Skeletal muscle satellite cell (primary cell): Measurements from ENCODE around the gene ACBD3.
A peak's percentile ranks its signal among the peaks of the same experiment; 100 is the strongest.

Experiments
- H3K27me3 ChIP-seq: 2 replicates; pipeline ENCODE4 v1.7.0; 2013; ENCODE audit warnings: low read length; ENCODE audit not compliant: control insufficient read depth, insufficient read depth
- H3K36me3 ChIP-seq: 2 replicates; pipeline ENCODE4 v1.7.0; 2013; ENCODE audit warnings: mild to moderate bottlenecking, control low read depth, low read length; ENCODE audit not compliant: insufficient read depth
- H3K4me1 ChIP-seq: 2 replicates; pipeline ENCODE4 v1.7.0; 2013; ENCODE audit warnings: low read length; ENCODE audit not compliant: control insufficient read depth, insufficient read depth
- H3K4me2 ChIP-seq: 2 replicates; pipeline ENCODE4 v1.7.0; 2013; ENCODE audit warnings: mild to moderate bottlenecking, low read length
- H3K4me3 ChIP-seq: 2 replicates; pipeline ENCODE4 v1.7.0; 2013; ENCODE audit warnings: low read length
- H3K9ac ChIP-seq: 2 replicates; pipeline ENCODE4 v1.7.0; 2013; ENCODE audit warnings: mild to moderate bottlenecking, low read depth, low read length, moderate library complexity
- H3K9me3 ChIP-seq: replicated peaks from 2 replicates; pipeline ENCODE4 v1.7.0; 2013; ENCODE audit warnings: mild to moderate bottlenecking, control low read depth, low read length

Gene ACBD3

GRCh38 chr1:226119169-226119568, 67.4 kb downstream of the ACBD3 start:
- Histone ChIP-seq H3K4me2 (no peak overlapping the region), H3K4me3 (no peak overlapping the region), H3K4me1 (peaks cover 6% of the 10 kb centered on the region), H3K36me3 (no peaks in the 10 kb centered on the region), H3K27me3 (no peaks in the 10 kb centered on the region), H3K9ac (no peak overlapping the region), H3K9me3 (no peaks in the 10 kb centered on the region)

- Histone ChIP-seq H3K27me3 (no peaks in the 10 kb centered on the region), H3K36me3 (no peaks in the 10 kb centered on the region), H3K4me1 (peaks cover 6% of the 10 kb centered on the region), H3K4me2 (no peak overlapping the region), H3K9ac (no peak overlapping the region), H3K4me3 (no peak overlapping the region), H3K9me3 (no peaks in the 10 kb centered on the region)
Measured at GRCh38 chr1:226118357-226118756, 68.2 kb downstream of the ACBD3 start.

- no peaks in the 10 kb centered on the region for H3K27me3 ChIP-seq
- no peak overlapping the region for H3K4me2 ChIP-seq
- no peaks in the 10 kb centered on the region for H3K9me3 ChIP-seq
- H3K9ac ChIP-seq = no peak overlapping the region
- no peak overlapping the region for H3K4me3 ChIP-seq
- H3K36me3 ChIP-seq = no peaks in the 10 kb centered on the region
- H3K4me1 ChIP-seq = peaks cover 1% of the 10 kb centered on the region
Measured at GRCh38 chr1:226117330-226117729, 69.2 kb downstream of the ACBD3 start.

- Histone ChIP-seq H3K4me3 (no peak overlapping the region), H3K9ac (no peak overlapping the region), H3K9me3 (no peaks in the 10 kb centered on the region), H3K36me3 (no peaks in the 10 kb centered on the region), H3K4me1 (no peaks in the 10 kb centered on the region), H3K27me3 (no peaks in the 10 kb centered on the region), H3K4me2 (no peak overlapping the region)
Measured at GRCh38 chr1:226116673-226117072, 69.9 kb downstream of the ACBD3 start.

GRCh38 chr1:226112626-226113025, 73.9 kb downstream of the ACBD3 start:
- no peaks in the 10 kb centered on the region for H3K27me3 ChIP-seq
- H3K36me3 ChIP-seq = no peaks in the 10 kb centered on the region
- no peaks in the 10 kb centered on the region for H3K9me3 ChIP-seq
- H3K4me2 ChIP-seq = no peak overlapping the region
- no peak overlapping the region for H3K9ac ChIP-seq
- no peak overlapping the region for H3K4me3 ChIP-seq
- peaks cover 19% of the 10 kb centered on the region for H3K4me1 ChIP-seq

- H3K4me1 ChIP-seq = peaks cover 19% of the 10 kb centered on the region
- no peak overlapping the region for H3K4me3 ChIP-seq
- H3K9ac ChIP-seq = no peak overlapping the region
- H3K4me2 ChIP-seq = no peak overlapping the region
- H3K27me3 ChIP-seq = no peaks in the 10 kb centered on the region
- no peaks in the 10 kb centered on the region for H3K36me3 ChIP-seq
- no peaks in the 10 kb centered on the region for H3K9me3 ChIP-seq
Measured at GRCh38 chr1:226111883-226112261, 74.7 kb downstream of the ACBD3 start.

GRCh38 chr1:226111098-226111882, 75.3 kb downstream of the ACBD3 start:
- Histone ChIP-seq H3K27me3 (no peaks in the 10 kb centered on the region), H3K9me3 (no peaks in the 10 kb centered on the region), H3K36me3 (no peaks in the 10 kb centered on the region), H3K4me2 (peak overlapping the region; percentile 95), H3K4me1 (peaks cover 19% of the 10 kb centered on the region), H3K9ac (peak overlapping the region; percentile 88), H3K4me3 (peak overlapping the region; percentile 72)

GRCh38 chr1:226110249-226111097, 76.1 kb downstream of the ACBD3 start:
- Histone ChIP-seq H3K4me1 (peaks cover 19% of the 10 kb centered on the region), H3K4me2 (peak overlapping the region; percentile 95), H3K4me3 (peak overlapping the region; percentile 72), H3K9me3 (no peaks in the 10 kb centered on the region), H3K36me3 (no peaks in the 10 kb centered on the region), H3K9ac (peak overlapping the region; percentile 88), H3K27me3 (no peaks in the 10 kb centered on the region)

- H3K4me1 ChIP-seq = peaks cover 22% of the 10 kb centered on the region
- H3K36me3 ChIP-seq = no peaks in the 10 kb centered on the region
- peak overlapping the region; percentile 72 for H3K4me3 ChIP-seq
- H3K27me3 ChIP-seq = no peaks in the 10 kb centered on the region
- H3K4me2 ChIP-seq = peak overlapping the region; percentile 95
- peak overlapping the region; percentile 88 for H3K9ac ChIP-seq
- H3K9me3 ChIP-seq = no peaks in the 10 kb centered on the region
Measured at GRCh38 chr1:226109829-226110248, 76.7 kb downstream of the ACBD3 start.

GRCh38 chr1:226108935-226109828, 77.4 kb downstream of the ACBD3 start:
- peak overlapping the region; percentile 95 for H3K4me2 ChIP-seq
- H3K27me3 ChIP-seq = no peaks in the 10 kb centered on the region
- no peaks in the 10 kb centered on the region for H3K9me3 ChIP-seq
- H3K36me3 ChIP-seq = no peaks in the 10 kb centered on the region
- peak overlapping the region; percentile 72 for H3K4me3 ChIP-seq
- H3K9ac ChIP-seq = peak overlapping the region; percentile 83
- H3K4me1 ChIP-seq = peaks cover 28% of the 10 kb centered on the region
